Measurements from ENCODE around the gene C10orf90. TPM values are rescaled to one million over a fixed set of nuclear protein-coding genes. Genes with fewer than 3 reads are reported as not detected.

The C10orf90 gene
- total and polyA plus RNA-seq, 7 donors = 0.01 to 0.39 (median 0.07) TPM; not detected in 4

GRCh38 chr10:126528315-126528835, 142.1 kb downstream of the C10orf90 start:
- H3K27ac ChIP-seq = no peak overlapping the region
- ATAC-seq (no peak), DNase-seq (no peak)
- H3K9me3 ChIP-seq = no peaks in the 10 kb centered on the region
- no peak overlapping the region for H3K4me3 ChIP-seq
- H3K27me3 ChIP-seq (ENCODE audit: insufficient read depth in 3 of 3, low read length in 2 of 3) = peaks cover 0 to 3% (median 0%) of the 10 kb centered on the region in 3 donors
- TF ChIP-seq CTCF (IDR thresholded peaks at IDR 0.05) = no peak
- H3K36me3 ChIP-seq (ENCODE audit: insufficient read depth in 1 of 2, low read depth in 1 of 2) = no peaks in the 10 kb centered on the region
- intact Hi-C loops (cut with DNase I) = no loop called here
- WGBS, 3 donors = 88 to 93% (median 89%) methylated on average over 8 of the region's 8 CpGs
- no peaks in the 10 kb centered on the region for H3K4me1 ChIP-seq

GRCh38 chr10:126527645-126528314, 142.7 kb downstream of the C10orf90 start:
- Histone ChIP-seq H3K36me3 (ENCODE audit: insufficient read depth in 1 of 2, low read depth in 1 of 2) (no peaks in the 10 kb centered on the region), H3K9me3 (no peaks in the 10 kb centered on the region), H3K4me1 (no peaks in the 10 kb centered on the region), H3K4me3 (no peak overlapping the region), H3K27ac (no peak overlapping the region), H3K27me3 (ENCODE audit: insufficient read depth in 3 of 3, low read length in 2 of 3) (peaks cover 0 to 6% (median 0%) of the 10 kb centered on the region in 3 donors)
- TF ChIP-seq CTCF (IDR thresholded peaks at IDR 0.05) = no peak
- intact Hi-C loops (cut with DNase I) = no loop called here
- no peak for DNase-seq
- 87 to 92% (median 89%) methylated on average over 9 of the region's 9 CpGs for WGBS, 3 donors
- ATAC-seq = no peak

GRCh38 chr10:126525326-126525725, 145.2 kb downstream of the C10orf90 start:
- WGBS, 3 donors = 50 to 60% (median 51%) methylated on average over 7 of the region's 7 CpGs
- Histone ChIP-seq H3K27me3 (ENCODE audit: insufficient read depth in 3 of 3, low read length in 2 of 3) (peaks cover 0 to 6% (median 0%) of the 10 kb centered on the region in 3 donors), H3K4me3 (no peak overlapping the region), H3K27ac (no peak overlapping the region), H3K9me3 (no peaks in the 10 kb centered on the region), H3K4me1 (no peaks in the 10 kb centered on the region), H3K36me3 (ENCODE audit: insufficient read depth in 1 of 2, low read depth in 1 of 2) (no peaks in the 10 kb centered on the region)
- no peak for DNase-seq
- intact Hi-C loops (cut with DNase I) = no loop called here
- ATAC-seq = no peak
- TF ChIP-seq CTCF (IDR thresholded peaks at IDR 0.05) = no peak

- ATAC-seq (no peak), DNase-seq (no peak)
- Histone ChIP-seq H3K4me1 (no peaks in the 10 kb centered on the region), H3K36me3 (ENCODE audit: insufficient read depth in 1 of 2, low read depth in 1 of 2) (no peaks in the 10 kb centered on the region), H3K27ac (no peak overlapping the region), H3K27me3 (ENCODE audit: insufficient read depth in 3 of 3, low read length in 2 of 3) (peaks cover 0 to 6% (median 0%) of the 10 kb centered on the region in 3 donors), H3K9me3 (no peaks in the 10 kb centered on the region), H3K4me3 (no peak overlapping the region)
- intact Hi-C loops (cut with DNase I) = no loop called here
- WGBS, 3 donors = 72 to 80% (median 76%) methylated on average over 6 of the region's 6 CpGs
- no peak for TF ChIP-seq CTCF (IDR thresholded peaks at IDR 0.05)
These were observed 146.0 kb downstream of the C10orf90 start for GRCh38 chr10:126524526-126524925.

Data from psoas muscle (tissue), 8 donors.